Glomerular endothelial cell (primary cell): ENCODE results near the gene AOC3. TPM values are rescaled to one million over a fixed set of nuclear protein-coding genes. Genes with fewer than 3 reads are reported as not detected.
A peak's percentile ranks its signal among the peaks of the same experiment; 100 is the strongest.
"Not testable (repeated sequence)": the region's sequence is repeated elsewhere in the genome, so short reads cannot be mapped to it uniquely, and the experiment has no call there.

Experiments
- DNase-seq: peaks from one replicate; pipeline ENCODE4 v3.0.0-alpha.2; 2011; ENCODE audit warnings: low read depth, low spot score; ENCODE audit errors: extremely low read depth
- total RNA-seq: library from RNA; depleted of rRNA; stranded (reverse); fragments of >200 nt; gene quantifications from 2 replicates; pipeline ENCODE4 v1.2.3, GENCODE V29; 2015

AOC3 gene
- total RNA-seq, 1 donor from 2014 or later = 0.82 TPM

- DNase-seq = peak; percentile 62
These were observed 7.6 kb upstream of the AOC3 start for GRCh38 chr17:42843358-42843934.

DNA sequence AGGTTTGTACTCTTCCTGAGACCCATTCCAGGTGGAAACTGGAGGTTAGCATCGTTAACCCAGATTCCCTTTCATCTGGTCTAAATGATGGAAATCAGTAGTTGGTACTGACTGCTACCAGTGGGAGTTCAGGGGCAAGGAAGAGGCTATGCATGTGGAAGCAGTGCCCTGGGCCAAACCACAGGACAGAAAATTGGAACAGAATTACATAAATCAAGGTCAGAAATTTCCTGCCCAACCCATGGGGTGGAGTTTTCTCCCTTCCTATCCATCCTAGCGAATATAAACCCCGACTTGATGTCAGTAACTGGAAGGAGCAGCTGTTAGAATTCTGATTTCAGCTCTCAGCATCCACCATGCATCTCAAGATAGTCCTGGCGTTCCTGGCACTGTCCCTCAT is 6.7 kb upstream of the AOC3 start, which contains the start of gene AOC2:
Gene AOC2 (plus strand): TSS at position 310 of the 400 bp plus-strand sequence. CDS start 47 bp downstream, at position 357.
- DNase-seq = no peak

GRCh38 chr17:42844761-42845555 is 6.0 kb upstream of the AOC3 start:
- no peak for DNase-seq

DNA sequence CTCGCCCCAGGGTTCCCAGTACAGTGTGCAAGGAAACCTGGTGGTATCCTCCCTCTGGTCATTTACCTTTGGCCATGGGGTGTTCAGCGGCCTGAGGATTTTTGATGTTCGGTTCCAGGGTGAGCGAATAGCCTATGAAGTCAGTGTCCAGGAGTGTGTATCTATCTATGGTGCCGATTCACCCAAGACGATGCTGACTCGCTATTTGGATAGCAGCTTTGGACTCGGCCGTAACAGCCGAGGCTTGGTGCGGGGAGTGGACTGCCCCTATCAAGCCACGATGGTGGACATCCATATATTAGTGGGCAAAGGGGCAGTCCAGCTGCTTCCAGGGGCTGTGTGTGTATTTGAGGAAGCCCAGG is 5.5 kb upstream of the AOC3 start:
- no peak for DNase-seq

GRCh38 chr17:42845918-42846593 is 4.9 kb upstream of the AOC3 start:
- no peak for DNase-seq

DNA sequence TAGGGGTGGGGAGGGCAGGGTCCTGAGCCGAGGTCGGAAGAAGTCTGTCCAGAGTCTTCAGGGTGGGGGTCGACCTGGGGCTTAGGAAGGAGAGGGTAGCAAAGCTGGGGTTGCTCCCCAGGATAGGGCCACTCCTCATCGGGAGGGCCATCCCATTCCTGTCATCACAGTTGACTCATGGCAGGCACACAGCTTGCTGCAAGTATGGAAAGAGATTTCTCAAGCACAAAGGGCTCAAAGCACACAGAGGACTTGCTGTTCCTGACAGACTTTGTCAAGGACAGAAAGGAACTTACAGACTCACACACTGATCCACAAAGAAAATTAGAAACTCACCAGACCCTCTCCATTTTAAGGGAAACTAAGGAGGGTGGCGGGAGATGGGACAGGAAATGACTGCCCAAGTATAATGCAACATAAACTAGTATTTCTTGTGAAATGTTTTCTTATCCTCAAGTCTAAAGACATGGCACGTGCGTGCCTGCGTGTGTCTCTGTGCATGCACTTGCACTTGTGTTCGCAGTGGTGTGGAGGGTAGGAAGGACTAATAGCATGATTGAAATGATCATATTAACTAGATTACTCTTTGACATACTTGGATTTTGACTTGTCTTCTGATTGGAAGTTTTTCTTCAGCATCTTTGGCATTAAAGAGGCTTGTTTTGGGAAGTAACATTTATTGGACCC is 4.3 kb upstream of the AOC3 start:
- no peak for DNase-seq

DNA sequence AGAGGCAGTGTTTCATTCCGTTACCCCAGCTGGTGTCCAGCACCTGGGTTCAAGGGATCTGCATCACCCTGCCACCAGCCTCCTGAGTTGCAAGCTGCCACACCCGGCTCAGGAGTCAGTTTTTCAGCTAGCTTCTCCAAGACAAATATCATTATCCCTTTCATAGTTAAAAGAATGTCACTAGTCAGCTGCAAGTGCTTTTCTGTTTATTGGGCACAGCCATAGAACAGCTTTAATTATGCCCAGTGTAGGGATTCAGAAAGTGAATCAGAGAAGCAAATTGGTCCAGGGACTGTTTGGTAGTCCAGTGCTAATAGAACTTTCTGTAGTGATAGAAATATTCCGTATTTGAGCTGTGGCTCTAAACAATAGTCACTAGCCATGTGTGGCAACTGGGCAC is 2.9 kb upstream of the AOC3 start:
- DNase-seq = no peak

DNA sequence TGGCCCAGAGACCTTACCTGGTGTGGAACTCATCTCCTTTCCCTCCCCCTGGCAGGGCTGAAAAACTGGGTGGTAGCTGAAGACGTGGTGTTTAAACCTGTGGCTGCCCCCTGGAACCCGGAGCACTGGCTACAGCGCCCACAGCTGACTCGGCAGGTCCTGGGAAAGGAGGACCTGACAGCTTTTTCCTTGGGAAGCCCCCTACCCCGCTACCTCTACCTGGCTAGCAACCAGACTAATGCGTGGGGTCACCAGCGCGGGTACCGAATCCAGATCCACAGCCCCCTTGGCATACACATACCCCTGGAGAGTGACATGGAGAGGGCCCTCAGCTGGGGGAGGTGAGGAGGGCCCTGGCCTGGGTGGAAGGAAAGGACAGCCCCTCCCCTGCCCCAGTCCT is 2.0 kb upstream of the AOC3 start:
- no peak for DNase-seq

DNA sequence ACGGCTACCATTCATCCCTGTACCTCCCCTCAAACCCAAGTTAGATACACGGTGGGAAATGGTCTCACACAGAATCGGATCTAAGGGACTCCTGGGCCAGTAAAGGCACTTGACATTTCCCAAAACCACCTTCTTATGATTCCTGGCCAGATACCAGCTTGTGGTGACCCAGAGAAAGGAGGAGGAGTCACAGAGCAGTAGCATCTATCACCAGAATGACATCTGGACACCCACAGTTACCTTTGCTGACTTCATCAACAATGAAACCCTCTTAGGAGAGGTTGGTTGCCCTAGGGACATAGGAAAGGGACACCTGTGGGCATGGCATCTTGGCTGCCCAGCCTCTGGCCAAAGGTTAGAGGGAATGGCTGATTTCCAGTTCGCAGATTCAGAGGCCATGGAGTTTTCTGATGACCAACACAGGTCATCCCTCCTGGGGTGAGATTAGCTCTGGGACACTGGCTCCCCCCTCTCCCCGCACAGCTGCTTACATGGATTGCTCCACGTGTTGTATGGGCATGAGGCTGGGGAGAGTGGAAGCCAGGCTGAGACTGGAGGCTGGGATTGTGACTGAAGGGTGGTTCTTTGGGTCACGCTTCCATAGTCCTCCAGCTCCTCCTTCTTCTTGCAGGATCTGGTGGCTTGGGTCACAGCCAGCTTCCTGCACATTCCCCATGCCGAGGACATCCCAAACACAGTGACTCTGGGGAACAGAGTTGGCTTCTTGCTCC is 1.4 kb upstream of the AOC3 start:
- DNase-seq = no peak

GRCh38 chr17:42851371-42852240 is 607 bp downstream of the AOC3 start:
- not testable (repeated sequence) for DNase-seq

- no peak for DNase-seq
These were observed 1.4 kb downstream of the AOC3 start for GRCh38 chr17:42852351-42852750.

DNA sequence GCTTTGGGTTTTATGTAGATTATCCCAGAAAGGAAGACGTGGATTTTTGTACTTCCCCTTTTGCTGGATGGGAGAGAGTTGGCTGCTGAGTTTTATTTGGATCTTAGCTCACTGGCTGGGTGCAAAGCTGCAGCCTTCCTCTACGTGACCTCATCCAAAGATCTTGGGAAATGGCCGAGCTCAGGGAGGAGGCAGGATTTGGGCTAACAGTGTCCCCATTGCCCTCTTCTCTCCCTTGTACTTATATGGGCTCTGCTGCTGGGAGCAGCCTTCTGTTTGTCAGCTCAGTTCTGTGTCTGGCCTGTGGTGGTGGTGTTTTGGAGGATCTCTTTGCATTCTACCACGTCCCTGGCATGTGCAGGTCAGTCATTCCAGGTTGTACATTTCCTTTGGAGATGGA is 2.0 kb downstream of the AOC3 start:
- no peak for DNase-seq

GRCh38 chr17:42853597-42853967 is 2.6 kb downstream of the AOC3 start:
- no peak for DNase-seq

GRCh38 chr17:42853968-42854790 is 3.2 kb downstream of the AOC3 start:
- no peak for DNase-seq

- no peak for DNase-seq
These were observed 4.1 kb downstream of the AOC3 start for GRCh38 chr17:42855048-42855596.

DNA sequence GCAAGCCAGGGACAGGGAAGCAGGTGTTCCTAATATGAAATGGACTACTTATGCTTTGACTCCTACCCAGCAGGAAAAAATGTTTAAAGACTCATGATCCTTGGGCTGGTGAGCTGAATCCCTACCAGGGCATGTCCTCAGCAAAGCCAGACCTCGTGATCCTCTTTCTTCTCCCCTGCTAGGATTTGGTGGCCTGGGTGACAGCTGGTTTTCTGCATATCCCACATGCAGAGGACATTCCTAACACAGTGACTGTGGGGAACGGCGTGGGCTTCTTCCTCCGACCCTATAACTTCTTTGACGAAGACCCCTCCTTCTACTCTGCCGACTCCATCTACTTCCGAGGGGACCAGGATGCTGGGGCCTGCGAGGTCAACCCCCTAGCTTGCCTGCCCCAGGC is 5.1 kb downstream of the AOC3 start:
- DNase-seq = not testable (repeated sequence)

DNA sequence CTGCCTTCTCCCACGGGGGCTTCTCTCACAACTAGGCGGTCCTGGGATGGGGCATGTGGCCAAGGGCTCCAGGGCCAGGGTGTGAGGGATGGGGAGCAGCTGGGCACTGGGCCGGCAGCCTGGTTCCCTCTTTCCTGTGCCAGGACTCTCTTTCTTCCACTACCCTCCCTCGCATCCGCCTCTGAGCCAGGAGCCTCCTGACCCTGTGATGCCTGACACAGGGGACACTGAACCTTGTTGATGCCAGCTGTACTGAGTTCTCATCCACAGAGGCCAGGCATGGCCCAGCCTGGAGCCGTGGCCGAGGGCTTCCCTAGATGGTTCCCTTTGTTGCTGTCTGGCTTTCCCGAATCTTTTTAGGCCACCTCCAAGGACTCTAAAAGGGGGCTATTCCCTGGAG is 5.5 kb downstream of the AOC3 start:
- not testable (repeated sequence) for DNase-seq

- DNase-seq = no peak
These were observed 6.4 kb downstream of the AOC3 start for GRCh38 chr17:42857389-42857788.
